IMR-90 (cell line): ENCODE results near the gene MAP3K5. TPM values are rescaled to one million over a fixed set of nuclear protein-coding genes. Genes with fewer than 3 reads are reported as not detected.

Experiments used
- ATAC-seq: fragments of 200-7000 bp; cut with Tn5 transposase; 2 replicates; pipeline ENCODE4 v1.9.1; 2020; ENCODE audit warnings: low read depth, mild to moderate bottlenecking, moderate library complexity
- BruUV-seq: library from RNA; stranded (reverse); fragments of 400-500 nt; replicated peaks from 2 replicates; lab custom pipeline; 2021; lab: Mats Ljungman, UMichigan
- CTCF ChIA-PET: fragments of 300-600 bp; formaldehyde crosslinking; extraction: SDS; loops from one replicate; lab custom pipeline; 2021; ENCODE audit warnings: antibody characterized with exemption; lab: Yijun Ruan, JAX
- POLR2A ChIA-PET: fragments of 300-600 bp; sonication (Branson Sonifier 250); formaldehyde crosslinking; loops from one replicate; lab custom pipeline; 2022; ENCODE audit warnings: antibody characterized with exemption; ENCODE audit not compliant: unreplicated experiment; lab: Charles Lee
- DNase-seq: peaks from one replicate; pipeline ENCODE4 v3.0.0; 2013
- H2AFZ ChIP-seq: replicated peaks from 2 replicates; pipeline ENCODE3; 2013; ENCODE audit warnings: low read length, mild to moderate bottlenecking; ENCODE audit not compliant: poor library complexity
- H2AK5ac ChIP-seq: 2 replicates; pipeline ENCODE4 v1.6.1; 2013; ENCODE audit warnings: low read depth, low read length, inconsistent platforms
- H2AK9ac ChIP-seq: replicated peaks from 2 replicates; pipeline ENCODE3; 2013; ENCODE audit warnings: mild to moderate bottlenecking, low read depth, low read length, moderate library complexity; ENCODE audit not compliant: poor library complexity
- H2BK120ac ChIP-seq: 2 replicates; pipeline ENCODE4 v1.6.1; 2013; ENCODE audit warnings: low read depth, low read length, inconsistent platforms
- H2BK15ac ChIP-seq: 3 replicates; pipeline ENCODE4 v1.6.1; 2013; ENCODE audit warnings: low read depth, low read length, inconsistent platforms
- H2BK20ac ChIP-seq: 2 replicates; pipeline ENCODE4 v1.6.1; 2013; ENCODE audit warnings: low read depth, mild to moderate bottlenecking, inconsistent platforms, low read length, moderate library complexity
- H2BK5ac ChIP-seq: 2 replicates; pipeline ENCODE4 v1.6.1; 2013; ENCODE audit warnings: mild to moderate bottlenecking, low read depth, low read length, inconsistent platforms; ENCODE audit not compliant: poor library complexity, severe bottlenecking
- H3K14ac ChIP-seq: replicated peaks from 2 replicates; pipeline ENCODE4 v1.6.1; 2013; ENCODE audit warnings: low read depth, low read length, inconsistent platforms
- H3K18ac ChIP-seq: 2 replicates; pipeline ENCODE4 v1.6.1; 2013; ENCODE audit warnings: low read depth, low read length, control low read depth
- H3K23ac ChIP-seq: 2 replicates; pipeline ENCODE4 v1.6.1; 2013; ENCODE audit warnings: low read depth, low read length, inconsistent platforms
- H3K27ac ChIP-seq: 2 replicates; pipeline ENCODE4 v1.5.1; 2013; ENCODE audit warnings: mild to moderate bottlenecking, control low read depth, low read length; ENCODE audit not compliant: insufficient read depth
- H3K27me3 ChIP-seq: 2 replicates; pipeline ENCODE4 v1.6.1; 2013; ENCODE audit warnings: low read length; ENCODE audit not compliant: control insufficient read depth, insufficient read depth
- H3K36me3 ChIP-seq: 2 replicates; pipeline ENCODE4 v1.6.1; 2013; ENCODE audit warnings: low read length, mixed read lengths; ENCODE audit not compliant: control insufficient read depth, insufficient read depth
- H3K4ac ChIP-seq: 2 replicates; pipeline ENCODE4 v1.6.1; 2013; ENCODE audit warnings: low read depth, low read length, inconsistent platforms
- H3K4me1 ChIP-seq: 2 replicates; pipeline ENCODE4 v1.6.1; 2013; ENCODE audit warnings: low read length, mixed read lengths; ENCODE audit not compliant: control insufficient read depth, insufficient read depth
- H3K4me2 ChIP-seq: 2 replicates; pipeline ENCODE4 v1.6.1; 2013; ENCODE audit warnings: low read depth, mild to moderate bottlenecking, control low read depth, low read length, moderate library complexity
- H3K4me3 ChIP-seq: 2 replicates; pipeline ENCODE4 v1.5.1; 2013; ENCODE audit warnings: low read depth, mild to moderate bottlenecking, control low read depth, low read length, moderate library complexity; ENCODE audit not compliant: insufficient read depth
- H3K56ac ChIP-seq: 2 replicates; pipeline ENCODE4 v1.6.1; 2013; ENCODE audit warnings: low read length, inconsistent platforms; ENCODE audit not compliant: insufficient read depth; ENCODE audit errors: extremely low read depth
- H3K79me1 ChIP-seq, 2 experiments: 2 replicates each; pipeline ENCODE4 v1.6.1; 2013; ENCODE audit warnings: low read length in 2 of 2, inconsistent platforms in 1 of 2, low read depth in 1 of 2
- H3K9ac ChIP-seq: 2 replicates; pipeline ENCODE4 v1.6.1; 2013; ENCODE audit warnings: low read depth, low read length, control low read depth
- H3K9me1 ChIP-seq: 2 replicates; pipeline ENCODE4 v1.6.1; 2013; ENCODE audit warnings: low read length, inconsistent platforms; ENCODE audit not compliant: insufficient read depth
- H3K9me3 ChIP-seq: 2 replicates; pipeline ENCODE4 v1.6.1; 2013; ENCODE audit warnings: low read length; ENCODE audit not compliant: control insufficient read depth, insufficient read depth
- H4K20me1 ChIP-seq: 2 replicates; pipeline ENCODE4 v1.6.1; 2013; ENCODE audit warnings: low read length, inconsistent platforms; ENCODE audit not compliant: insufficient read depth
- H4K5ac ChIP-seq: 2 replicates; pipeline ENCODE4 v1.6.1; 2013; ENCODE audit warnings: mild to moderate bottlenecking, low read depth, low read length, control low read depth
- H4K8ac ChIP-seq, 2 experiments: 2 replicates each; pipeline ENCODE4 v1.6.1; 2013; ENCODE audit warnings: low read depth in 2 of 2, low read length in 2 of 2, control low read depth in 1 of 2, inconsistent platforms in 1 of 2
- H4K91ac ChIP-seq: 2 replicates; pipeline ENCODE4 v1.6.1; 2013; ENCODE audit warnings: low read depth, low read length, inconsistent platforms; ENCODE audit not compliant: insufficient read depth
- BHLHE40 ChIP-seq: fragments of 150-350 bp; IDR thresholded peaks from 2 replicates; pipeline ENCODE4 v1.6.1; 2016; ENCODE audit warnings: mild to moderate bottlenecking, low read depth, low read length
- CEBPB ChIP-seq: IDR thresholded peaks from 2 replicates; pipeline ENCODE4 v1.6.1; 2012; ENCODE audit warnings: low read depth, low read length, improper control_type of control experiment
- CHD1 ChIP-seq: IDR thresholded peaks from 2 replicates; pipeline ENCODE4 v1.6.1; 2012; ENCODE audit warnings: low read depth, low read length, improper control_type of control experiment
- ELK1 ChIP-seq: fragments of 150-350 bp; IDR thresholded peaks from 2 replicates; pipeline ENCODE4 v1.6.1; 2016; ENCODE audit warnings: low read depth, mild to moderate bottlenecking, low read length, moderate library complexity, borderline replicate concordance
- FOS ChIP-seq: fragments of 150-350 bp; IDR thresholded peaks from 2 replicates; pipeline ENCODE4 v1.6.1; 2016; ENCODE audit warnings: low read depth, low read length
- MAFK ChIP-seq: IDR thresholded peaks from 2 replicates; pipeline ENCODE4 v1.6.1; 2012; ENCODE audit warnings: low read depth, low read length, improper control_type of control experiment
- MAZ ChIP-seq: IDR thresholded peaks from 2 replicates; pipeline ENCODE4 v1.6.1; 2012; ENCODE audit warnings: low read depth, mild to moderate bottlenecking, low read length, improper control_type of control experiment, moderate library complexity, borderline replicate concordance
- POLR2A ChIP-seq: IDR thresholded peaks from 2 replicates; pipeline ENCODE4 v1.6.1; 2012; ENCODE audit warnings: mild to moderate bottlenecking, low read depth, low read length
- RAD21 ChIP-seq: IDR thresholded peaks from 2 replicates; pipeline ENCODE4 v1.6.1; 2012; ENCODE audit warnings: low read length, improper control_type of control experiment
- RCOR1 ChIP-seq: IDR thresholded peaks from 2 replicates; pipeline ENCODE4 v1.6.1; 2012; ENCODE audit warnings: mild to moderate bottlenecking, low read length, improper control_type of control experiment; ENCODE audit not compliant: insufficient replicate concordance
- USF2 ChIP-seq: fragments of 150-350 bp; IDR thresholded peaks from 2 replicates; pipeline ENCODE4 v1.6.1; 2017; ENCODE audit warnings: mild to moderate bottlenecking, antibody characterized with exemption, low read length, low read depth
- WGBS, 2 experiments: methylation state at CpG; one replicate each; pipeline versions ENCODE4 v1.1.5 to v1.1.7; 2013; ENCODE audit warnings: missing lambda C conversion rate in 2 of 2; ENCODE audit not compliant: insufficient read length in 1 of 2; ENCODE audit errors: extremely low coverage in 2 of 2; 5-methylcytosine and 5-hydroxymethylcytosine counted together
- dilution Hi-C: fragments of 300-500 bp; cut with HindIII; formaldehyde crosslinking; loops from one replicate; pipeline ENCODE4 v1.14.3; 2018; ENCODE audit warnings: low sequenced_read_pairs; ENCODE audit not compliant: unreplicated experiment
- in situ Hi-C: fragments of 300-500 bp; cut with MboI; formaldehyde crosslinking; loops from 3 replicates; pipeline ENCODE4 v1.14.3; 2019; ENCODE audit warnings: low sequenced_read_pairs, inconsistent platforms, mixed read lengths
- intact Hi-C: fragments of 100-400 bp; cut with micrococcal nuclease; formaldehyde crosslinking; loops from 2 replicates; pipeline ENCODE4 v1.10.0; 2022
- polyA plus RNA-seq, 3 experiments: library from polyadenylated mRNA; depleted of rRNA; stranded (reverse); fragments of >200 nt; gene quantifications; 2 replicates each; pipeline ENCODE4 v1.2.3, GENCODE V29; 2012; ENCODE audit warnings: low replicate concordance in 1 of 3
- total RNA-seq: library from RNA; depleted of rRNA; stranded (reverse); fragments of >200 nt; gene quantifications from 2 replicates; pipeline ENCODE4 v1.2.3, GENCODE V29; 2012

Gene MAP3K5
- total and polyA plus RNA-seq, 2 of the 4 experiments (the other 2 are of a cell fraction) = 5.4 to 17.6 TPM

GRCh38 chr6:136745300-136745699, 47.0 kb downstream of the MAP3K5 start:
- H4K8ac ChIP-seq = no peak overlapping the region
- H3K36me3 ChIP-seq = no peaks in the 10 kb centered on the region
- H2AK9ac ChIP-seq = no peak overlapping the region
- H3K9ac ChIP-seq = no peak overlapping the region
- H3K4ac ChIP-seq = no peak overlapping the region
- ATAC-seq (no peak), DNase-seq (no peak)
- no peak for TF ChIP-seq CEBPB
- no peak for TF ChIP-seq RAD21
- TF ChIP-seq FOS = no peak
- no peak for TF ChIP-seq RCOR1
- TF ChIP-seq MAZ = no peak
- no peak for TF ChIP-seq ELK1
- no peak for TF ChIP-seq USF2
- no peak for TF ChIP-seq POLR2A
- TF ChIP-seq BHLHE40 = no peak
- no peak for TF ChIP-seq CHD1
- no peak for TF ChIP-seq MAFK
- ChIA-PET POLR2A (no interaction called here), CTCF (interaction anchor here (0.8 to 1.4 kb wide), 2 partner anchors 17 to 101 kb away, joined by 3 to 4 read pairs; no protein-coding TSS in a partner anchor)
- peaks cover 3% of the 10 kb centered on the region; the same call in 1 of the 2 replicates for H3K9me1 ChIP-seq
- H3K4me1 ChIP-seq = peaks cover 2% of the 10 kb centered on the region; the same call in 1 of the 2 replicates
- no peak overlapping the region for H3K14ac ChIP-seq
- no peak overlapping the region for H2BK120ac ChIP-seq
- no peak overlapping the region for H2AK5ac ChIP-seq
- no peak overlapping the region for H3K27ac ChIP-seq
- no peak overlapping the region for H2BK15ac ChIP-seq
- H4K91ac ChIP-seq = no peak overlapping the region
- H3K4me2 ChIP-seq = no peak overlapping the region
- BruUV-seq = no TSS peak
- dilution Hi-C loops (no loop called here), intact Hi-C loops (no loop called here), in situ Hi-C loops (no loop called here)
- H3K4me3 ChIP-seq = no peak overlapping the region
- H2AFZ ChIP-seq = no peak overlapping the region
- H3K27me3 ChIP-seq = no peaks in the 10 kb centered on the region
- H4K20me1 ChIP-seq = peaks cover 6% of the 10 kb centered on the region; the same call in 1 of the 2 replicates
- peaks cover 30 to 66% of the 10 kb centered on the region in 2 experiments for H3K79me1 ChIP-seq
- no peak overlapping the region for H4K5ac ChIP-seq
- no peak overlapping the region for H2BK20ac ChIP-seq
- no peak overlapping the region for H3K18ac ChIP-seq
- H3K9me3 ChIP-seq = peaks cover 3% of the 10 kb centered on the region; the same call in 1 of the 2 replicates
- 94% methylated on average over 2 of the region's 6 CpGs; no CpG with 5 or more reads in 1 of the 2 experiments for WGBS, 2 experiments
- H3K56ac ChIP-seq = no peak overlapping the region
- no peak overlapping the region for H3K23ac ChIP-seq
- H2BK5ac ChIP-seq = no peak overlapping the region
